HUDEP-2 (cell line): ENCODE data around the gene NKIRAS1.
"Not testable (repeated sequence)": the region's sequence is repeated elsewhere in the genome, so short reads cannot be mapped to it uniquely, and the experiment has no call there.

Experiments used
- DNase-seq, 76 experiments: peaks; one replicate each; lab custom pipeline; 2025; ENCODE audit not compliant: unreplicated experiment in 76 of 76; lab: John Stamatoyannopoulos, UW

The NKIRAS1 gene

DNA sequence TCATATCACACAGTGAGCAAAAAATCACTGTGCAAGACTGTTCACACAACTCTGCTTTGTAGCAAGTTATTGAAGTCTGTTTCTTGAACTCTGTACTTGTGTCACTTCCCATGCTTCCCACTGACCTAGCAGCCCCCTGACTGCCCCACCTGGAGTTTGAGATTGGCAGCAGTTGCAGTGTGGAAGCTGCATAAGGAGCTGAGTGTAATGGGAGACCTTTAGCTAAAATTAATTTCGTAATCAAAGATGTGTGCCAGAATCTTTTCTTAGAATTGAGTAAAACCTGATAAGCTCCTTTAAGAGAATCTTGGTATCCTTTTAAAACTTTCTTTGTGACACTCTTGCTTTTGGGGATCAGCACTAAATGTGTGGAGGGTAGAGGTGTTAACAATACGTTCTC lies 42.8 kb downstream of the NKIRAS1 start:
- no peak for DNase-seq

- DNase-seq = no peak
These were observed 44.5 kb downstream of the NKIRAS1 start for GRCh38 chr3:23872330-23872729.

DNA sequence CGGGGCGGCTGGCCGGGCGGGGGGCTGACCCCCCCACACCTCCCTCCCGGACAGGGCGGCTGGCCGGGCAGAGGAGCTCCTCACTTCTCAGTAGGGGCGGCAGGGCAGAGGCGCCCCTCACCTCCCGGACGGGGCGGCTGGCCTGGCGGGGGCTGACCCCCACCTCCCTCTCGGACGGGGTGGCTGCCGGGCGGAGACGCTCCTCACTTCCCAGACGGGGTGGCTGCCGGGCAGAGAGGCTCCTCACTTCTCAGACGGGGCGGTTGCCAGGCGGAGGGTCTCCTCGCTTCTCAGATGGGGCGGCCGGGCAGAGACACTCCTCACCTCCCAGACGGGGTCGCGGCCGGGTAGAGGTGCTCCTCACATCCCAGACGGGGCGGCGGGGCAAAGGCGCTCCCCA lies 45.4 kb downstream of the NKIRAS1 start:
- DNase-seq = not testable (repeated sequence)

DNA sequence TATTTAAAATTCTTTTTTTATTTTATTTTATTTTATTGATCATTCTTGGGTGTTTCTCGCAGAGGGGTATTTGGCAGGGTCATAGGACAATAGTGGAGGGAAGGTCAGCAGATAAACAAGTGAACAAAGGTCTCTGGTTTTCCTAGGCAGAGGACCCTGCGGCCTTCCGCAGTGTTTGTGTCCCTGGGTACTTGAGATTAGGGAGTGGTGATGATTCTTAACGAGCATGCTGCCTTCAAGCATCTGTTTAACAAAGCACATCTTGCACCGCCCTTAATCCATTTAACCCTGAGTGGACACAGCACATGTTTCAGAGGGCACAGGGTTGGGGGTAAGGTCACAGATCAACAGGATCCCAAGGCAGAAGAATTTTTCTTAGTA lies 46.1 kb downstream of the NKIRAS1 start:
- DNase-seq = not testable (repeated sequence)

GRCh38 chr3:23869977-23870662 lies 46.7 kb downstream of the NKIRAS1 start:
- DNase-seq = no peak

GRCh38 chr3:23867838-23868237 lies 49.0 kb downstream of the NKIRAS1 start:
- no peak for DNase-seq

DNA sequence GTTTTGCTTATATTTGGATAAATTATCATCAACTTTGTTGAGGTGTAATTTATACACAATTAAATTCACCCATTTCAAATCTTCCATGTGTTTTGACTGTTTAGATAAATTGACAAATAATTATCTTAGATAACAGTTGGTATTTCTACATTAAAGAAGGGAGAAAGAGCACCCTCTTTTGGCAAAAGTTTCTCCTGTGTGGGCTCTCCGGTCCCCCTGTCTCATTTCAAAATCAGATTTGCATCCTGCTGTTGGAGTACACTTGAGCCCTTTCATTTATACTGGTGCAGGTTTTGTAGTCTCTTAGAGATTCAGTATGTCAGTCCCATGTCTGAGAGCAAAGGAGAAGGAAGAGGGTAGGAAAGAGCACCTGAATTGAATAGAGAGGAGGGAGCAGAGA lies 49.4 kb downstream of the NKIRAS1 start:
- DNase-seq = no peak

DNA sequence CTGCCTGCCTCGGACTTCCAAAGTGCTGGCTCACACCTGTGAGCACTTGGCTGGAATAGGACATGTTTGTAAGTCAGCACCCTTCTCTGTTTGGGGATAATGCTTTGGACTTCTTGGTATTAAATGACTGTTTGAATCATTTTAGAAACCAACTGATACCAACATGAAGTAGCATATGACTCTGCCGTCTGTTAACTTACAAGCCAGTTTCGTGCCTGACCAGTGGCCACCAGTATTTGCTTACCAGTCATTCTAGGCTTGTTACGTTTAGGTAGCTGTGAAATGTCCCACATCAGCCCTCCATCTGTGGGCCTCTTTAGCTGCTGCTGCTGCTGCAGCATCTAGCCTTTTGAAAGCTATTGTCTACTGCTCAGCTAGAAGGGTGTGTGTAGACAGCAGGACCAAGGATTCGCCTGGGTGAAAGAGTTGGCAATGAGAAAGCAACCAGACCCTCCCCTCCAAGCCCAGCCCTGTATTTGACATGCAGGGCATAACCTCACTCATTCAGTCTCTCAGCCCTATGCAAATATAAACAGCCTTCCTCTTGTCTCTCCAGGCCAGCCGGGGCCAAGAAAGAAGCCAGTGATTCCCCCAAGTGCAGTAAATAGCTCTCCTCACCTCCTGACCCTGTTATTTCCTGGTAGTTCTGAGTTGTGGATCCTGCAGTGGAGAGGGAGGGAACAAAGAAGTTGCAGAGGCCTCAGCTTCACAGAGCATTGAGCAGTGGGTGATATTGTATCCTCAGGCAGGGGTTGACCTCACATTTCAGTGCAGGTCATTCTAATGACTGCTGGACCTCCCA lies 51.0 kb downstream of the NKIRAS1 start:
- no peak for DNase-seq

DNA sequence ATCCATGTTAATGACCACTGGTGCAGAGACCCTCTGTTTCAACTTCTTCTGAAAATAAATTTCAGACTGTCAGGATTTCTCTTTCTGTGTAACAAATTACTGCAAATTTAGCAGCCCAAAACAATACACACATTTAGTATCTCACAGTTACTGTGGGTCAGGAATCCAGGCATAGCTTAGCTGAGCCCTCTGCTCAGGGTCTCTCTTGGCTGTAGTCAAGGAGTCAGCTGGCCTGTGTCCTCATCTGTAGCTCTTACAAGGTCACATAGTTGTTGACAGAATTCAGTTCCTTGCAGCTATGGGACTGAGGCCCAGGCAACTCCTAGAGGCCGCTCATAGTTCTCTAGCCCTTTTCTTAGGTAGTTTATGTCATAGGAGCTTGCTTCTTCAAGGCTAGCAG lies 51.9 kb downstream of the NKIRAS1 start:
- DNase-seq = no peak

GRCh38 chr3:23863060-23863459 lies 53.7 kb downstream of the NKIRAS1 start:
- DNase-seq = no peak

GRCh38 chr3:23861689-23862088 lies 55.1 kb downstream of the NKIRAS1 start:
- DNase-seq = no peak

DNA sequence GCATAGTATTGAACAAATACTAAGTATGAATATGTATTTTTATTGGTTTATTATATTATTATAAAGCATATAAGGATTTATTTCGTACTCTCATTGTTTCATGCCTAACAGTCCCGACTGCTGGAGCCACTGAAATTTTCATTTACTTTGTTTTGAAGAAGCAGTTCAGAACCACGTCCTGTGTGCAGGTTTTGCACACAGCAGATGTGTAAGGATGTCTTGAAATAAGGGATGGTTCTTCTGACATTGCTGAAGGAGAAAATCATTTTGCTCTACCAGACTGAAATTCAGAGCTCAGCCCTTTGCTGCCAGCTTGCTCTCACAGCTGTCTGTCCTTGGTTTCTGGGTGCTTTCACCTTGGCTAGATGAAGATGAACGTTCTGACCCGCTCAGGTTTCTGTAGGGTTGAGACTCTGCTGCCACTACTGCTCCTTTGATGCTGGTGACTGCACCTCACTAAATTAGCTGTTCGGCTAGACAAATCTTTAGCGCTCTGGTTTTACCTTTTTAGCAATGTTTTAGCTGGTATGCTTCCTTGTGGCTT lies 56.9 kb downstream of the NKIRAS1 start:
- no peak for DNase-seq

DNA sequence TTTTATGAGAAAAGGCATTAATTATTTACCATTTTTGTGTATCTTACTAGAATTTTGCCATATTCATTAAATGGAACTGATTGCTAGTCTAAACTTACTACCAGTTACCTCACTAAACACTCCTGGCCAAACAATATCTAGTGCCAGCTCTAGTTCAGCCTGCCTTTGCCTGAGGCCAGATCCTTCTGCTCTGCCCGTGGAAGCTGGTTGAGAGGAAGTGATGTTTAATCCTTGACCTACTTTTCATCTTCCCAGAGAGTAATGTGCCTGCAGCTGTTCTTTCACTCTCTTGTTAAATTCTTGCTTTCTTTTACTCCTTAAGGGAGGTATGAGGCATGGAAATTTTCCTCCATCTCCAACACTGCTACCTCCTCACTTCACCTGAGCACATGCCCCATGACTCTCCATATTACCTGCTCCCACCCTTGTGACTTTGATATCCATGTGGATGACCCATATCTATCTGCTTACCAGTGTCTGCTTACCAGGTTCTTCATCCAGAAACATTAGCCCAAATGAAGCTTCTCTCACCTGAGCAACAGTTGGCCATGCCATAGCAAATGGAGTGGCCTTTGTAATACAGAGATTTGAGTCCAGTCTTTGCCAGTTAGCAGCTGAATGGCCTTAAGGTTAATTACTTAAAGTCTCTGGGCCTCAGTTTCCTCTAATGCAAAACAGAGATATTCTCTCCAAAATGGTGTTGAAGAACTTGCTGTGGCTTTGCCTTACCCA lies 57.6 kb downstream of the NKIRAS1 start:
- no peak for DNase-seq

- DNase-seq = no peak
These were observed 60.5 kb downstream of the NKIRAS1 start for GRCh38 chr3:23856286-23856685.

GRCh38 chr3:23849462-23849861 lies 67.3 kb downstream of the NKIRAS1 start:
- not testable (repeated sequence) for DNase-seq

- no peak for DNase-seq
These were observed 71.2 kb downstream of the NKIRAS1 start for GRCh38 chr3:23845326-23846216.

GRCh38 chr3:23843869-23844268 lies 72.9 kb downstream of the NKIRAS1 start:
- no peak for DNase-seq
